ENCODE measurements around the gene LY6G6D.

- TF ChIP-seq CTCF (IDR thresholded peaks at IDR 0.05): no peak
- no peak for TF ChIP-seq POLR2A (IDR thresholded peaks at IDR 0.05)
These were observed 34.3 kb downstream of the LY6G6D start for GRCh38 chr6:31749301-31750036.
